HTR-8/SVneo (cell line): ENCODE results near the gene DNAJC13.
"Not testable (repeated sequence)": the region's sequence is repeated elsewhere in the genome, so short reads cannot be mapped to it uniquely, and the experiment has no call there.

Experiments
- DNase-seq: peaks from one replicate; pipeline ENCODE4 v3.0.0; 2011; ENCODE audit warnings: low spot score, mixed read lengths; ENCODE audit not compliant: insufficient read length
- FAIRE-seq: peaks from 2 replicates; lab custom pipeline; 2011; peaks lifted over from hg19 to GRCh38; lab: Jason Lieb, UNC

The DNAJC13 gene

GRCh38 chr3:132536442-132537153 lies 119.3 kb downstream of the DNAJC13 start:
- DNase-seq, result no peak

DNA sequence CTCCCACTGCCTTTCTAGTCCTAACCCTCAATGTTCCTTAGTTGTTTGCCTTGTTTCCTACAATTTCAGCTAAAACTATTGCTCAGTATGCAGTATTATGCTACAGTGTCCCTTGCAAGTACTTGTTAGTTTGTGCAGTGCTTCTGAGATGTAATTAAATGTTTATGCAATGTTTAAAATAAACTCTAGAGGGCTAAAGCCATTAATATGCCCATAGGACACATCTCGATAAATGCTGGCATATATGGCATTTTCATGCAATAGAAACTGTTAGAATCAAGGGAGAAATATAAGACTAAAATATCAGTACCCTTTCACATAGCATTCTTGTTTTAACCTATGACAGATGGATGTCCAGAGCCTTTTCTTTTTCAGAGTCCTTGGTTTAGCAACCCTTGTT lies 120.0 kb downstream of the DNAJC13 start:
- DNase-seq, result no peak
- FAIRE-seq, result no peak

More at GRCh38 chr3:132536442-132537153, 119.3 kb downstream of the DNAJC13 start:
- no peak for FAIRE-seq

GRCh38 chr3:132538072-132538471 lies 120.8 kb downstream of the DNAJC13 start:
- FAIRE-seq (no peak), DNase-seq (no peak)

- DNase-seq, result no peak
- no peak for FAIRE-seq
These were observed 122.4 kb downstream of the DNAJC13 start for GRCh38 chr3:132539681-132540080.

- FAIRE-seq (no peak), DNase-seq (no peak)
These were observed 125.3 kb downstream of the DNAJC13 start for GRCh38 chr3:132542577-132542976.

DNA sequence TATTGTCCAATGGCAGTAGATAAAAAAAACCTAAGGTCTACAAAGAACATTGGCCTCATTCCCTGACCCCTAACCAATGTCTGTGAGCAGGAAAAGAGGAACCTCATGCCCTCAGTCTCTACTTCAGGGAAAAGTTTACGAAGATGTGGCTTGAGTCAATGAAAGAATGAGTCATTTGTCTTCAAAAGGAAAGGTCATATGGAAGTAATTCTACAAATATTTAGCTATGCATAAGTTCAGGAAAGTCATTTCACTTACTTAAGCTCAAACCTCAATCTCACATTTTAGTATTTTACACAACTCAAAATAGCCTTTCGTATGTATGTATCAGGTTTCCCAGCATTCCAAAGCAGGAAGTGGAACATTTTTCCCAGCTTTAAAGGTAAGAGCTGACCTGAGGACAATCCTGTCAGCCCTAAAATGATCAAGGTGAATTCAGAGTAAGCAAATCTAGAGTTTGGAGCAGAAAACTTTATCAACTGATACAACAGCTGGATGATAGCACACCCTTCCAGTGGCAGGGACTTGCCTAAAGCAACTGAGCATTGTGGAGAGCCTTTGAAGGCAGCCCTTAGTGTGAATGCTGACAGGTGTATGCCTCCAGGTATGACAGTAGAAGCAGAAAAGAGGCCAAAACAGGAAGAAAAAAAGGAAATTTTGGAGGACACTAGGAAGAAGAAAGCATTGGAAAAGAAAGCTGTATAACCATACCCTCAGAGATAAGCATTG lies 125.9 kb downstream of the DNAJC13 start:
- no peak for FAIRE-seq
- peak; percentile 37 for DNase-seq

GRCh38 chr3:132544130-132544529 lies 126.8 kb downstream of the DNAJC13 start:
- FAIRE-seq (no peak), DNase-seq (no peak)

DNA sequence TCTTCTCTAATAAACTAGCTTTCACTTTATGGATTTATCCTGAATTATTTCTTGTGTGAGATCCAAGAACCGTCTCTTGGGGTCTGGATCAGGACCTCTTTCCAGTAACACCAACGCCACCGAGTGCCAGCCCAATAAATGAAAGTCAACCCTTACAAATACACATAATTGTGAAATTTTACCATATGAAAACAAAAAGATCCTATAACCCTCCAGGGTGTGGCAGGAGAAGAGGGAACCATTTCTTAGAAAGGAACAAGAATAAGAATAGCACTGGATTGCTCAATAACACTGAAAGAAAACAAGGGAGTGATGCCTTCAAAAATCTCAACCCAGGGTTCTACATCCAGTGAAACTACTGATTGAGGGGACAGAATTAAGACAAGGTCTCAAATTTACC lies 128.2 kb downstream of the DNAJC13 start:
- DNase-seq, result no peak
- no peak for FAIRE-seq

- FAIRE-seq, result no peak
- DNase-seq, result no peak
These were observed 131.9 kb downstream of the DNAJC13 start for GRCh38 chr3:132549169-132549568.

DNA sequence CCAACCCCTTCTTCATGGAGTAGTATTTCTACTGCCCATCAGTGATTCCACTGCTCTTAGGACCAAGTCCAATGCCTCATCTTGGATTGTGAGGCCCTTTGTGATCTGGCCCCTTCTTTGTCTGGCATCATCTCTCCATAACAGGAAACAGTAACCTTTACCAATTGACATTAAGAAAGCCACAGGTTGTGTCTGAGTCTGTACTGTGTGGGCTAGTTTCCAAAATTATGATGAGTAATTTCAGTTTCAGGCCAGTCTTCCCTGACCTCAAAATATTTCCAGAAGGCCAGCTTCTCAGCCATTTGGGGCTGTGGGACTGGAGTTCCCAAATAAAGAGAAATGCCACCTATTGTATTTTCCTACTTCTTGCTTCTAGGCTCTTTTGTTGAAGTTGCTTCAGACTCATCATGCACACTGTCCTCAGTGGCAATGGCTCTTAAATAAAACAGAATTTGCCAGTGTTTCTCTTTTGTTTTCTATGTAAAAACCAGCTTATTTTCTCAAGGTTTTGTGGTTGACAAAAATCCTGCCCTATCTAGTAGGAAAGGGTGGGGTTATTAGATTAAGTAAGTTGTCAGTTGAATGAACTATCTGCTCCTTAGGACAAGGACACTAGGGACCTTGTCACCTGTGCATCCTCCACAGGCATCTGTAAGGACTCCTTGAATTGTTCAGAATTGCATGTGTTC lies 132.7 kb downstream of the DNAJC13 start:
- peak; percentile 22 for DNase-seq
- no peak for FAIRE-seq

DNA sequence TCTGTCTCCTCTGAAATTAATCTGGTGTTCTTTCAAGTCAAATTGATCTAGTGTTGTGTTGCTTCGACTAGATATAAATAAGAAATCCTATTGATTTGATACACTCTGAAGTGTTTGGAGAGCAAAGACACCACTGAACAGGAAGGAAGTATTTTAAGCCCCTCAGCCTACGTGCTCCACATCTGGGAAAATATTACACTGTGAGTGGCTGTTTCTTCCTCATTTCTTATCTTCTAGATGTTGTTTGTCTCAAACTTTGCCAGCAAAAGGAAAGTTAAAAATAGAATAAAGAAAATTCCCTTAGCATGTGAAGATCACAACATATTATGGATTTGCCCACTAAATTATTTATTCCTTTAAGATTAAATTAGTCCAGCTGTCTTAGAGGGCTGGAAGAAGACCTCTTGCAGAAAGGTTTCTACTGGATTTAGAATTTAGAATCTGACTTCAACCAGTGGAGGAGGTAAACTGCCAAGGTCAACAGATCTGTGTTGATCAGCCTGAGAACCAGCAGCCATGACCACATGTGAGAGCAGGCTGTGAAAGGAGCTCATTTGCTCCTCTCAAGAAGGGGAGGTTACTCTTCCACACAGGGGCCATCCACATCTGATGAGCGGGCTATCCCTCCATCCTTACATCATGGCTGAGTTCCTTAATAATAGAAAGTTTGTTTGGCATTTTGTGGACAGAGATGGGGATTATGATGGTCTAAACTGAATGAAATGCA lies 133.4 kb downstream of the DNAJC13 start:
- DNase-seq, result no peak
- FAIRE-seq, result no peak

DNA sequence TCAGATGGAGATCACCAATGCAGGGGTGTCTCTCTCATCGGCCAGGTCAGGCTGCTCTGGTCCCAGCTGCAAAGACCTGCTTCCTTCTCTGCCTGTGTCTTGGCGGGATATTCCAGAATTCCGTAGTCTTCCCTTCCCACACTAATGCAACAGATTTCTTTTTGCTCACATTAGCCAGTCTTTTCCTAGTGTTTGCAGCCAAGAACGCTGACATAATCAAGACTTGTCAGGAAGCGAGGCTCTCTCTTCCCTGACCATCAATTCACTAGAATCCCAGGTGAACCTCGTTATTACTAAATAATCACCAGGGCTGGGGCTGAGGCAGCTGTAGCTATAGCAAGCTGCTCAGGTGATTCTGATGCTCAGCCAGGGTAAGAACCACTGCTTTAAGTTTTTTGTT lies 136.5 kb downstream of the DNAJC13 start:
- FAIRE-seq, result no peak
- no peak for DNase-seq

GRCh38 chr3:132554437-132554836 lies 137.1 kb downstream of the DNAJC13 start:
- FAIRE-seq (no peak), DNase-seq (no peak)

GRCh38 chr3:132555306-132556035 lies 138.2 kb downstream of the DNAJC13 start:
- DNase-seq, result no peak
- no peak for FAIRE-seq

- FAIRE-seq, DNase-seq: not testable (repeated sequence)
These were observed 138.7 kb downstream of the DNAJC13 start for GRCh38 chr3:132556036-132556386.

DNA sequence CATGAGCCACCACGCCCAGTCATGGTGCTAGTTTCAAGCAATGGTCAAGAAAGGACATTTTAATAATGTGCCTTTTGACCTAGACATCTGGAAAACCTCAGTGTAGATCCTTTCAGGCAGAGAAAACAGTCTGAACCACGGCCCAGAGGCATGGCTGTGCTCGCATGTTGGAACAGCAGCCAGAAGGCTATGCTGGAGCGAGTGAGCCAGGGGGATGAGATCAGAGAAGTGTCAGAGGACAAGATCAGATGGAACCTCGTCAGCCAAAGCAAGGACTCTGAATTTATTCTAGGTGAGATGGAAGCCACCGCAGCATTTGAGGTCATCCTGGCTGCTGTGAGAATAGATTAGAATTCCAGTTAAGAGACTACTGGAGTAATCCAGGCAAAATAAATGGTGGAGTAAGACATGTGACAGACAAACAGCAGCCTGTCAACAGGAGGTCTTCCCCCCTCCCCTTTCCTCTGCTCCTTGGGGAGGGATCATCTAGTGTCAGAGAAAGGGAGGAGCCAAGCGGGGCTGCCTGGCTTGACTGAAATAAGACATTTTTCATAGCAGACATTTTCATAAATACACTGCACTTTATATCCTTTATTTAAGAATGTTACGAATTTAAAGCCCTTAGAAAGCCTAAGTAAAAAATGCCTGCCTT lies 139.3 kb downstream of the DNAJC13 start:
- no peak for FAIRE-seq

GRCh38 chr3:132561003-132561402 lies 143.7 kb downstream of the DNAJC13 start:
- no peak for DNase-seq
- FAIRE-seq, result no peak

More for the DNA sequence above, 139.3 kb downstream of the DNAJC13 start:
- no peak for DNase-seq

DNA sequence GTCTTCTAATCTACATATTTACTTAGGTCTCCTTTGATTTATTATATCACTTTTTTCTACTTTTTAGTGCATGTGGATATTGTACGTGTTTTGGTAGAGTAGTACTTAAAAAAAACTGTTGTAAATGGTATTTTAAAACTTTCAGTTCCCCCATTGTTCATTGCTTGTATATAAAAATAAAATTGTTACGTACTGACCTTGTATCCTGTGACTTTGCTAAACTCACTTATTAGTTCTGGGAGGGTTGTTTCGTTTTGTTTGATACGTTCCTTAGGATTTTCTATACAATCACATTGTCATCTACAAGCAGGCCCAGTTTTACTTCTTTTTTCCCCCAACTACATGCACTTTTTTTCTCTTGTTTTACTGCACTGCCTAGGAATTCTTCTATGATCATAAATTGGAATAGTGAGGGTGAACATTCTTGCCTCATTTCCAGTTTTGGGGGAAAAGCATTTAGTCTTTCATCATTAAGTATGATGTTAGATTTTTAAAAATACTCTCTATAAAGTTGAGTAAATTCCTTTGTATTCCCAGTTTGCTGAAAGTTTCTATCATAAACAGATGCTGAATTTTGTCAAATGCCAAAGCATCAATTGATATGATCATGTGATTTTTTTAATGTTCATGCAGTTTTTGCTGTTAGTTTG lies 146.2 kb downstream of the DNAJC13 start:
- DNase-seq (no peak), FAIRE-seq (no peak)

GRCh38 chr3:132564070-132564465 lies 146.8 kb downstream of the DNAJC13 start:
- no peak for DNase-seq
- no peak for FAIRE-seq
